Stimulated activated CD8-positive, alpha-beta memory T cell treated with anti-CD3 and anti-CD28 coated beads, Interleukin-4, amount 100 ng/mL, for 4 hours (primary cell): ENCODE measurements around the gene MDM4.
"Not testable (repeated sequence)": the region's sequence is repeated elsewhere in the genome, so short reads cannot be mapped to it uniquely, and the experiment has no call there.

Source experiments
- DNase-seq, 2 donors: peaks; one replicate each; pipeline ENCODE4 v3.0.0-alpha.2; 2020; ENCODE audit warnings: low read depth in 2 of 2, low spot score in 1 of 2

MDM4 gene, protein sequence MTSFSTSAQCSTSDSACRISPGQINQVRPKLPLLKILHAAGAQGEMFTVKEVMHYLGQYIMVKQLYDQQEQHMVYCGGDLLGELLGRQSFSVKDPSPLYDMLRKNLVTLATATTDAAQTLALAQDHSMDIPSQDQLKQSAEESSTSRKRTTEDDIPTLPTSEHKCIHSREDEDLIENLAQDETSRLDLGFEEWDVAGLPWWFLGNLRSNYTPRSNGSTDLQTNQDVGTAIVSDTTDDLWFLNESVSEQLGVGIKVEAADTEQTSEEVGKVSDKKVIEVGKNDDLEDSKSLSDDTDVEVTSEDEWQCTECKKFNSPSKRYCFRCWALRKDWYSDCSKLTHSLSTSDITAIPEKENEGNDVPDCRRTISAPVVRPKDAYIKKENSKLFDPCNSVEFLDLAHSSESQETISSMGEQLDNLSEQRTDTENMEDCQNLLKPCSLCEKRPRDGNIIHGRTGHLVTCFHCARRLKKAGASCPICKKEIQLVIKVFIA

DNA sequence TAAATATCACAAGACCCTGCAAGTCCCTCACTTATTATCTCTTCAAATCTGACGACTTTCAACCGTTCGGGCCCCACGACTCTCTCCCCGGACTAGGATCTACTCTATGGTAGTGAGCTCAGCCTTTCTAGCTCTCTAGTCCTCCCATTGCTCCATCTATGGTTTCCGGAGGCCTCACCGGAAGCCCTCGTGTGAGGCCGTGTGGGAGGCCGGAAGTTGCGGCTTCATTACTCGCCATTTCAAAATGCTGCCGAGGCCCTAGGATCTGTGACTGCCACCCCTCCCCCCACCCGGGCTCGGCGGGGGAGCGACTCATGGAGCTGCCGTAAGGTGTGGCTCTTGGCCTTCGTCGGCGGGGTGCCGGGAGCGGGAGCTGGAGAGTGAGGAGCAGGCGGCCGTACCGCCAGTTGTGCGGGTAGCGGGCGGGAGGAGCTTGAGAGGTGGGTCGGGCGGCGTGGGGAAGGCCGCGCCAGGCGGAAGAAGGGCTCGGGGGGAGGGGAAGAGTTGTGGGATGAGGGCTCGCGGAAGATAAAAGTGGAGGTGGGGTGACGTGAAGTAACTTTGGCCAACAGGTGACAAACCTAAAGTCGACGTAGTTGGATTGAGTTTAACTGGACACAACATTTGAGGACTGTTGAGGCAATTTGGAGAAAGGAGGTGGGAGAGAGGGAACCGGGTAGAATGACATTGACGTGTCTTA, at the start of gene MDM4:
Gene MDM4 (plus strand): TSS at position 227 of the 700 bp plus-strand sequence. CDS start 9,113 bp downstream, outside the sequence.
- peak; percentile 82 to 90 for DNase-seq

DNA sequence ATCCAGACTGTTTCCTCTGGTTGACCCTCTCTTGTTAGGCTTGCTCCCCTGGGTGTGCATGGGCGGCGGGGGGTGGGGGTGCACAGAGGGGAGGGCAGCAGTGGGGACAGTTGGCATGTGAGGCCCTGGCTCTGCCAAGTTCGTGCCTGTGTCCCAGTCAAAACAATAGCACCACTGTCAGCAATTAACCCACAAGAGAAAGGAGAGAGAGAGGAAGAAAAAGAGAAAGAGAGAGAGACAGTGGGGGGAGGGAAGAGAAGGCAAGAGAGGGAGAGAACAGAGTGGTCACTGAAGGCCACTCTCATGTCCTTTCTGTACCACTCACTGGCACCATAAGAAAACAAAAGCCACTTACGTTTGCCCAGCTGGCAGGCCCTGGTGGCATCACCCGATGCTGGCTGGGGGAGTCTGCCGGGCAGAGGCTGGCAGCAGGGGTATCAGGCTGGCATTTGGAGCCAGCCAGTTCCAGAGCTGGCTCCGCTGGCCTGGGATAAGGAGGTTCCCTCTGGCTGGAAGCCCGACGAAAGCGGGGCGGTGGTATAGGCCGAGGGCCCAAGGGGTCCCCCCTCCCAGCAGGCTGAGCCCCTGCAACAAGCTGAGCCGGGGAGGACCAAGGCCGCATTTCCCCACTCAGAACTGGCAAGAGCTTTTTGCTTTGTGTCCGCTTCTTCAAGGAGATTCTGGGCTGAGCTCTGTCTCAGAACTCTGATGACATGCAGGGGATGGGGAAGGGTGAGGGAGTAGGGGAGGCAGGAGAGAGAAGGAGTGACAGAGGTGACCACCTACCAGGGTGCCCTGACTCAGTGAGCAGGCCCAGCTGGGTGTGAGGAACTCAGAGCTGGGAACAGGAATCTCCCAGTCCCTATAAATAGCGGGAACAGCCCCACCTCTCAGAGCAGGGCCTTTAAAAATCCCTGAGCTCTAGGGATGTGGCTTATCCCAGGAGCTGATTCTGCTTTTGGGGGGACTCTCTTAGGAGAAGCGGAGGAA, 49.5 kb upstream of the MDM4 start:
- no peak for DNase-seq

- DNase-seq: no peak
Observed at GRCh38 chr1:204468206-204468605, 48.0 kb upstream of the MDM4 start.

DNA sequence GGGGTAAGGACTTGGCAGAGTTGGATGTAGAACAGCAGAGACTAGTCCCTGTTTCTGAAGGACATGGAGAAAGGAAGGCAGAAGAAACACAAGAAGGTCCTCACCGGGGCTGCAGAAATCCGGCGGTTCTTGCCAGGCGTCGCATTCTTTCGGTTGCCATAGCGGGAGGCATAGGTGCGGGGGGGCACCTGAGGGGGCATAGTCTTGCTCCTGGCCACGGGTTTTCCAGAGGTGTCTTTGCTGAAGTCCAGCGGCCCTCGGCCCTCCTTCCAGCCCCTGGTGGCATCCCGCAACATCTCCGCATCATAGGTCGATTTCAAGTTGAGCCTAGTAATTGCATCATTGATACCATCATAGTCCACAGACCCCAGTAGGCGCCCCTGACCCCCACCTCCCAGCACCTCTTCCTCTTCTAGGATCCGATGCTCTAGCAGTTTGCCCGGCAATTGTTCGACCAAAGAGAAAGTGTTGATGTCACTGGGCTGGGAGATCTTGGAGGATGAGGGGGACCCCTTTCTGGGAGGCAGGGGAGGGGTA, 47.4 kb upstream of the MDM4 start:
- DNase-seq: no peak

- DNase-seq: no peak
Observed at GRCh38 chr1:204469304-204469703, 46.9 kb upstream of the MDM4 start.

GRCh38 chr1:204471687-204472086, 44.5 kb upstream of the MDM4 start:
- no peak for DNase-seq

GRCh38 chr1:204472660-204473059, 43.5 kb upstream of the MDM4 start:
- no peak for DNase-seq

- no peak for DNase-seq
Observed at GRCh38 chr1:204473400-204473965, 42.7 kb upstream of the MDM4 start.

DNA sequence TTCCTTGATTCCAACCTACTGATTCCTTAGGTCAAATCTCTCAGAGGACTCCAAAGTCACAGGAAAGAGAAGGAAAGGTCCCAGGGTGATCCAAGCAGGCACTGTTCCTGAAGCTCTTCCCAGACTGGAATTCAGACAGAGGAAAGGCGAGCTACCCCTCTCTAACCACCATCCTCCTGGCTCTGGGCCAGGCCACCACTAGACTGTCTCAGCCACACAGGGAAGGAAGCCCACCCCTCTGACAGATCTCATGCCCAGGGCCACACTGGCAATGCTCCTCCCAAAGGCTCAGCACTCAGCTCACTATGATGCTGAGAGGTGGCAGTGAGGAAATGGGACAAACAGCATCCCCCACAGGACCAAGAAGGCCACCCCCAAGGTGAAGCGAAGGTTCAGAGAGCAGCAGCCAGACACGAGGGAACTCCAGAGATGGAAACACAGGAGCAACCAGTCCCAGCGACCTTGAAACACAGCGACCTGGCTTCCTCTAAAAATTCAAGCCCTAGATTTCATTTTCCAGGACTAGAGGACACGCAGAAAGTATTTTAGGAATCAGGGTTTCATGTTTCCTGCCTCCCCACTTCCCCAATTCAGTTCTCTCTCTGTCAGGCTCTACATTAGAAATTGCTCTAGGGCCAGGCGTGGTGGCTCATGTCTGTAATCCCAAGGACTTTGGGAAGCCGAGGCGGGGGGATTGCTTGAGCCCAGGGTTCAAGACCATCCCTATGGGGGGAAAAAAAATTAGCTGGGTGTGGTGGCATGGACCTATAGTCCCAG, 40.4 kb upstream of the MDM4 start:
- DNase-seq: no peak

GRCh38 chr1:204476563-204476962, 39.6 kb upstream of the MDM4 start:
- no peak for DNase-seq

GRCh38 chr1:204477036-204477740, 39.0 kb upstream of the MDM4 start:
- DNase-seq: no peak

DNA sequence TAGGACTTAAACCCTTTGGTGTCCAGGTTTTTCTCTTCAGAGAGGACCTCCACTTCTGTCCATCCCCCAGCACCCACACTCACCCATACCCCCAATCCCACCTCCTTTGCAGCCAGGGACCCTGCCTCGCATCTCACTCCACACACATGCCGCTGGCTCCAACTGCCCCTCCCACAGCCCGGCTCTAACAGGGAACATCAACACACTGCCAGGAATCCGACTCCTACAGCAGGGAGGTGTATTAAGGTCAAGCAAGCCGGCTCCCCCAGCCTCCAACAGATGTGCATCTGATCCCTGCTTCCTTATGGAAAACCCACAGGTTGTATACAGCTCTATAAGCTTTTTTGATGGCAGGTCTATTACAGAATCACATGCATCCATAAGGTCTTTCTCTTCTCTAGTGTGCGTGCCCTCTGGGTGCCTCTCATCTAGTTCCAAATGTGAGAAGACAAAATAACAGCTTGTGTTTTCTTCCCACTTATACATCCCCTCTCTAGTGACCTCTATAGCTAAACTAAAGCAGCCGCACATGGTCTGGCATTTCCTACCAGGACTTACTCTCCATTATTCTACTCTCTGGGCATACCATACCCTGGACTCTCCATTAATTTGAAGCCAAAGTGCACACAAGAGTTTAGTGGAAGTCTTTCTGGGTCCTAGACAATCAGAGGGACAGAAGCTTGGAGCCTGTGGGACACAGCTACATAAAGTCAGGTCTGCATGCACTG, 37.9 kb upstream of the MDM4 start:
- no peak for DNase-seq

DNA sequence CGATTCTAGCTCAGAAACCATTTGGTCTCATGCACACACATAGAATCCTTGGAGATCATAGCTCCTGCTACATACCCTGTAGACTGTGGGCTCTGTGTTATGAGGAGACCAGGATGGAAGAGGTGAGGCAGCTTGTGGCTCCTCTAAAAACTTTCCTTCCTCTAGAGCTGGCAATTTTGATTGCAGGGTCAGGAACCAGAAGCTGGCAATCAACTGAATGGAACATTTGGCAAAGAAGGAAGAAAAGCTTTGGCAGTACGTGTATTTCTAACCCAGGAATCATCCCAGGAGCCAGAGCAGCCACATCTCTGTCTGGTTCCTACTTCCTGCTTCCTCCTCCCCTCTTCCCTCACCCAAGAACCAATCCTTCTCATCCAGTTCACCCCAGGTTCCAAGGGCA, 37.3 kb upstream of the MDM4 start:
- DNase-seq: no peak

DNA sequence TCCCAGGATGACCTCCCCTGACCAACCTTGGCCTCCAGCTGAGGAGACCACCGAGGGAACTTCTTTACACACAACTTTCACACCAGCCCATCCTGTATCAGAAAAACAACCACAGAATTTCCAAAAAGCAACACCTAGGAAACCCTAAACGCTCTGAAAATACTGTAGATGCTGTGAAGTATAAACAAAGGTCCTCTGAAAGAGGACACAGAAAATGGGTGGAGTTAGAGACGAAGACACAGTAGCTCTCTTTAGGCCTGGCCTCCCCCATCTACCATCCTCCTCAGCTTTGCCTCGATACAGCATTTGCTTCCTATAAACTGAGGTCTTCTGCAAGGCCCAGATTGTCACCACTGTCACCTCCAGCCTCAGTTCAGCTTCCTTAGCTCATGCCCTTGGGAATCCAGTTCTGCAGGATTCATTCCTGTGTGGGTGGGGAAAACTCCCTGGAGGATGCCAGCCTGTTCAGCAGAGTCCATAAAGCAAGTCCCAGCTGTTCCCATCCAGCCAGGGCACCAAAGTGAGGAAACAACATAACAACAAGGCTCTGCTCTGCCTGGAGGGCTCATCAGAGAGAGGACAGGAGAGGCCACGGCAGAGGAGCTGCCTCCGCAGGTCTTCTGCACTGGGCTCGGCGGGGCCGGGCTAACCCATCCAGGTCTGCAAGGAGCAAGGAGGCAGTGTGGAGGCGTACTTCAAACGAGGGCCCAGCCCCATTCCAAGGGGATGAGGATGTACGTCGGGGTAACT, 36.6 kb upstream of the MDM4 start:
- no peak for DNase-seq

DNA sequence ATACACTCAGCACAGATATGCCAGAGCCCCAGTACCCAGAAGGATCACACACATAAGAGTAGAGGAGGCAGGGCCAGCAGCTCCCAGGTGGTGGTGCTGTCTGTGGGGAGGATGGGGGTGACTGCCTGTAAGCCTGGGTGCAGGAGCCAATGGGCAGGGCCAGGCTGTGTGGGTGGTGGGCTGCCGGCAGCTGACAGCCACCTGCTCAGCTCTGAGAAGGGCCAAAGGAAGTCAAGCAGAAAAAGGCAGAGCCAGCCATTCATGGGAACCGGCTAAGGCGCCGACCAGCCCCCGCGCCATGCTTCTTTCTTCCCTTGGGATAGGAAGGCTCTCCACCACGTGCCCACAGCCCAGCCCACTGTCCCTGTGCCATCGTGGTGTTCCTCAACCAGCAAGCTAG, 35.7 kb upstream of the MDM4 start:
- no peak for DNase-seq

DNA sequence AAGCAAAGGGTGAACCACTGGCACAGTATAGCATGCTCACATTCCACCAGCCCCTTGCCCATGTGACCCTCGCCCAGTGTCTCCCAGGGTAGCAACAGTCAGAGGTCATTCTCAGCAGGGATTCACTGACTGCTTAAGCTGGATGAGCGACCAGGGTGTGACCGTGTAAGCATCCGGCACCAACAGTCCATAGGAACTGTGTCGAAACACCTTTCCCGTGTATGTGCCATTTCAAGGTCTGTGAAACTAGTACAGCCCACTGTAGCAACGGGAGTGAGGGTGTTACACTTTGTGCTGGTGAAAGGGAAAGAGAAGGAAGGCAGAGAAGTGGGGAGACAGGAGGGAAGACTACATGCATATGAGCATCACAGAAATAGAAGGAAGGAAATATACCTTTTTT, 32.4 kb upstream of the MDM4 start:
- DNase-seq: no peak

GRCh38 chr1:204486513-204487255, 29.5 kb upstream of the MDM4 start:
- DNase-seq: not testable (repeated sequence)
